Common myeloid progenitor, CD34-positive (primary cell): ENCODE results near the gene RRP15.

Experiments used
- CTCF ChIA-PET: fragments of 350-600 bp; sonication (Branson Sonifier 250); formaldehyde crosslinking; loops from one replicate; lab custom pipeline; 2021; ENCODE audit warnings: antibody characterized with exemption; lab: Charles Lee
- POLR2A ChIA-PET: fragments of 350-600 bp; sonication (Branson Sonifier 250); formaldehyde crosslinking; loops from one replicate; lab custom pipeline; 2021; ENCODE audit warnings: antibody characterized with exemption; lab: Charles Lee
- DNase-seq, 3 donors: peaks; one replicate each; pipeline versions ENCODE4 v3.0.0 to v3.0.0-alpha.2; 2013
- H3K27ac ChIP-seq, 2 experiments: 1 replicate in 1 of 2; 2 replicates in 1 of 2; pipeline ENCODE4 v1.7.0; 2013; ENCODE audit warnings: inconsistent platforms in 2 of 2, low read length in 2 of 2, mild to moderate bottlenecking in 2 of 2, low read depth in 1 of 2, moderate library complexity in 1 of 2; ENCODE audit not compliant: severe bottlenecking in 2 of 2, insufficient read depth in 1 of 2, poor library complexity in 1 of 2
- H3K27me3 ChIP-seq, 5 experiments: replicated peaks in 2 of 5; 1 replicate in 3 of 5; 2 replicates in 2 of 5; pipeline versions ENCODE4 v1.6.1 to v1.7.0; 2013; ENCODE audit warnings: low read length in 4 of 5, mild to moderate bottlenecking in 2 of 5, moderate library complexity in 2 of 5, inconsistent platforms in 1 of 5; ENCODE audit not compliant: insufficient read depth in 5 of 5, control insufficient read depth in 4 of 5
- H3K36me3 ChIP-seq, 4 experiments: 1 replicate in 2 of 4; 2 replicates in 2 of 4; pipeline versions ENCODE4 v1.6.1 to v1.7.0; 2013; ENCODE audit warnings: low read length in 3 of 4, control low read depth in 1 of 4, mild to moderate bottlenecking in 1 of 4; ENCODE audit not compliant: control insufficient read depth in 4 of 4, insufficient read depth in 4 of 4
- H3K4me1 ChIP-seq, 4 experiments: 1 replicate in 3 of 4; 2 replicates in 1 of 4; pipeline versions ENCODE4 v1.6.1 to v1.7.1; 2013; ENCODE audit warnings: low read length in 3 of 4, mild to moderate bottlenecking in 3 of 4, control low read depth in 1 of 4, inconsistent platforms in 1 of 4, moderate library complexity in 1 of 4; ENCODE audit not compliant: control insufficient read depth in 4 of 4, insufficient read depth in 4 of 4; ENCODE audit errors: control extremely low read depth in 1 of 4
- H3K4me3 ChIP-seq, 7 experiments: 1 replicate in 4 of 7; 2 replicates in 3 of 7; pipeline versions ENCODE4 v1.5.1 to v1.7.0; 2013; ENCODE audit warnings: mild to moderate bottlenecking in 7 of 7, low read length in 6 of 7, moderate library complexity in 6 of 7, inconsistent platforms in 2 of 7, low read depth in 2 of 7, control low read depth in 1 of 7; ENCODE audit not compliant: insufficient read depth in 4 of 7, control insufficient read depth in 1 of 7; ENCODE audit errors: extremely low read depth in 1 of 7
- H3K9me3 ChIP-seq, 5 experiments: 1 replicate in 4 of 5; 2 replicates in 1 of 5; pipeline versions ENCODE4 v1.6.1 to v1.7.1; 2013; ENCODE audit warnings: low read length in 4 of 5, mild to moderate bottlenecking in 2 of 5, inconsistent platforms in 1 of 5, low read depth in 1 of 5, moderate library complexity in 1 of 5; ENCODE audit not compliant: control insufficient read depth in 4 of 5, insufficient read depth in 2 of 5; ENCODE audit errors: control extremely low read depth in 1 of 5
- WGBS: methylation state at CpG from one replicate; pipeline ENCODE4 v1.1.5; 2013; ENCODE audit not compliant: insufficient coverage; 5-methylcytosine and 5-hydroxymethylcytosine counted together

The RRP15 gene

DNA sequence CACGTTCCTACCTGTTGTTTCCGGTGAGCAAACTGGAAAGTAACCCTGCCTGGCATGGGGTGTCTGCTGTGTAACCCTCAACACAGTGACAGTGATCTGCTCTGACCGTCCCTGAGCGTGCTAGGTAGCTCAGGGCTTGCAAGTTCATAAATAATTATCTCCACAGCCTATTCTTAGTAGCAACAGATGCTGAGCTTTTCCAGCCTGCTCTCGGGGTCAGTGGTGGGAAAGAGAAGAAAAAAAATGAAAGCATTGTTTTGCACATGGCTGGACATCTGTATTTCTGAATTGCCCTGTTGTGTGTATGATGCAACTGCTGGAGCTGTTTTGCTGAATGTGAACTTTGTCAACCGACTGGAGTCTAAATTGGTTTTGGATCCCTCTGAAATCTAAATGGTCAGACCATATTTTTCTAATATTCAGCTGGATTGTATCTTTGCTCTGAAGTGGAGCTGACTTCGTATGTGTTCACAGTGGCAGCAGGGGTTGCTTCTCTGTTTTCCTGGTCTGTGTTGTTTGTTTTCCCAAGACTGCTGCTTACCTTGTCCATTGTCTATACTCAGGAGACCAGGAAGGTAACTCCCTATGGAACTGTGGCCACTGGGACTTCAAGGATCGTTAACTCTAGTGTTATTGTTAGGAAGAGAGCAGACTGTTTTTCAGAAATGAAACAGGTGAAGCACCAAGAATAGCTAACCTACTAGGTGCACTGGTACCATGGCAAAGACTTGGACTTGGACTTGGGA, 87.0 kb downstream of the RRP15 start:
- CTCF ChIA-PET: no interaction called here
- WGBS: 95% methylated on average over 4 of the region's 8 CpGs
- Histone ChIP-seq H3K36me3 (no peaks in the 10 kb centered on the region), H3K4me1 (peaks cover 0 to 2% (median 0%) of the 10 kb centered on the region in 4 experiments), H3K27me3 (peaks cover 0 to 15% (median 8%) of the 10 kb centered on the region in 5 experiments), H3K9me3 (no peaks in the 10 kb centered on the region), H3K27ac (no peak overlapping the region), H3K4me3 (no peak overlapping the region)
- POLR2A ChIA-PET: no interaction called here
- DNase-seq: no peak

DNA sequence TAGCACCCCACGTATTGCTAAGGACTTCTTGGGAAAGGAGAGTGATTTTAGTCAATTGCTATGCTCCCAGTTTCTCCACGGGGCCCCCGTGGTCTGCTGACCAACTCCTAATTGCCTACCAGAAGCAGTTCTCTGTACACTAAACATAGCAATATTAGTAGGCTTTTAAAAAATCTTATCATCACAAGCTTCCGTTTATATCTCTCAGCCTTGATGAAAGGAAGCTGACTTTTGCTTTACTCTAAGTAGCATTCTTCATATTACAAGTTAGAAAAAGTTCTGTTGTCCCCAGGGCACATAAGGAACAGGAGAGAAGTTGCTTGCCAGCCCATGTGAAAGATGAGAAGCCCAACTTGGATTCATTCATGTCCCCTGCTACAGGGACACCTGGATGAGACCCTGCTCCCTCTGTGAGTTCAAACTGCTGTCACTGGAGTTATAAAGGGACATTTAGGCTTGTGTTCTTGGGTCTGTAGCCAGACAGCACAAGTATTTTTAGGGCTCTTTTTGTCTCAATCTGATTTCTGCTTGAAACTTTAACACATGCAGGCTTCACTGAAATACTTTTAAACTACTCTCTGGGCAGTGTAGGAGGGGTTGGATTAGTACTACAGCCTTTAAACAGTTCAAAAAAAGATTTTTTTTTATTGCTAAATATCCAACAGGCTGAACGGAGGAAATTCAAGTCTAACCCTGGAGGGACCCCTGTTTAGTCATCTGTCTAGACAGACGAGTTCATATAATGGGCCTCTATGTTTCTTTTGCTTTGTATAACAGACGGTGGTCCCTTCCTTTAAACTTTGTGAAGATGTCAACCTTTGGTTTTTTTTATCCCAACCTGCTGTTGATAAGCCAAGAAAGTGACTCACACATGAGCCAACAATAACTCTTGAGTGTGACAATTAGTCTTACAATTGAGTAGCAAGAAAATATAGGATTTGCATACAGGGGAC, 89.6 kb downstream of the RRP15 start:
- H3K36me3 ChIP-seq: no peaks in the 10 kb centered on the region
- H3K4me3 ChIP-seq: no peak overlapping the region
- H3K27me3 ChIP-seq: peaks cover 0 to 18% (median 8%) of the 10 kb centered on the region in 5 experiments
- ChIA-PET CTCF (no interaction called here), POLR2A (no interaction called here)
- DNase-seq: no peak
- H3K27ac ChIP-seq: no peak overlapping the region
- peaks cover 0 to 7% (median 0%) of the 10 kb centered on the region in 4 experiments for H3K4me1 ChIP-seq
- no peaks in the 10 kb centered on the region for H3K9me3 ChIP-seq
- 100% methylated on average over 2 of the region's 7 CpGs for WGBS

- WGBS: 88% methylated on average over 2 of the region's 2 CpGs
These were observed 91.6 kb downstream of the RRP15 start for GRCh38 chr1:218376722-218377121.

DNA sequence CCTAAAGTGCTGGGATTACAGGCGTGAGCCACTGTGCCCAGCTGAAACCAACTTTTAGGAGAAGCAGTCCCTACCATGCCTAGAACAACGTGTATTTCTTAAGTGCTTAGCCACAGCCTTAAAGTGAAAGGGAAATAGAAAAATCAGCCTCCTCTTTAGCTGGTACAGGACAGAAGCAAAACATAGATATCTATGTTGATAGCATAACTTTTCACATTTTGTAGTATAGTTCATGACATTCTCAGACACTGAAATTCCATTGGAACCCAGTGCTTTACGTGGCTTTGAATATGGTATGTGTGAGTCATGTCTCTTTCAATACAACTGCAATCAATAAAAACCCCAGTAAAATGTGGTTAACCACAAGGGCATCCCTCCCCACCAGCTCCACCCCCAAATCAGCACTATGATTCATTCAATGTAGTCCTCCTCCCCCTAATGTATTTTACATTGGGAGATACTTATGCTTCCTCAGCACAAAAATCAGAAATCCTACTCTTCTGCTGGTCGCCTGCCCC, 92.1 kb downstream of the RRP15 start:
- peak; percentile 53 to 83 (median 80) for DNase-seq
- WGBS: 75% methylated on average over 2 of the region's 4 CpGs
- Histone ChIP-seq H3K27ac (no peak overlapping the region), H3K36me3 (no peaks in the 10 kb centered on the region), H3K27me3 (peaks cover 0 to 26% (median 14%) of the 10 kb centered on the region in 5 experiments), H3K9me3 (no peaks in the 10 kb centered on the region), H3K4me1 (peaks cover 0 to 7% (median 0%) of the 10 kb centered on the region in 4 experiments), H3K4me3 (no peak overlapping the region)
- ChIA-PET POLR2A (no interaction called here), CTCF (interaction anchor here (0.9 kb wide), 1 partner anchor 54 kb away, joined by 3 read pairs; no protein-coding TSS in a partner anchor)

More at GRCh38 chr1:218376722-218377121, 91.6 kb downstream of the RRP15 start:
- no peak overlapping the region for H3K4me3 ChIP-seq
- peaks cover 0 to 7% (median 0%) of the 10 kb centered on the region in 4 experiments for H3K4me1 ChIP-seq
- ChIA-PET POLR2A (no interaction called here), CTCF (interaction anchor here (0.9 kb wide), 1 partner anchor 54 kb away, joined by 3 read pairs; no protein-coding TSS in a partner anchor)
- H3K9me3 ChIP-seq: no peaks in the 10 kb centered on the region
- no peak overlapping the region for H3K27ac ChIP-seq
- H3K27me3 ChIP-seq: peaks cover 0 to 21% (median 13%) of the 10 kb centered on the region in 5 experiments
- no peak for DNase-seq
- H3K36me3 ChIP-seq: no peaks in the 10 kb centered on the region

GRCh38 chr1:218380125-218380977, 95.3 kb downstream of the RRP15 start:
- H3K27me3 ChIP-seq: peaks cover 0 to 27% (median 15%) of the 10 kb centered on the region in 5 experiments
- 98% methylated on average over 7 of the region's 7 CpGs for WGBS
- H3K4me1 ChIP-seq: peaks cover 0 to 7% (median 0%) of the 10 kb centered on the region in 4 experiments
- ChIA-PET POLR2A (no interaction called here), CTCF (no interaction called here)
- H3K9me3 ChIP-seq: no peaks in the 10 kb centered on the region
- DNase-seq: no peak
- H3K4me3 ChIP-seq: no peak overlapping the region
- H3K36me3 ChIP-seq: no peaks in the 10 kb centered on the region
- H3K27ac ChIP-seq: no peak overlapping the region

GRCh38 chr1:218382261-218382660, 97.2 kb downstream of the RRP15 start:
- Histone ChIP-seq H3K27me3 (peaks cover 0 to 20% (median 13%) of the 10 kb centered on the region in 5 experiments), H3K4me1 (peaks cover 0 to 3% (median 0%) of the 10 kb centered on the region in 4 experiments), H3K36me3 (no peaks in the 10 kb centered on the region), H3K4me3 (no peak overlapping the region), H3K27ac (no peak overlapping the region), H3K9me3 (no peaks in the 10 kb centered on the region)
- WGBS: 93% methylated on average over 3 of the region's 4 CpGs
- CTCF ChIA-PET: interaction anchor here (0.6 to 1.8 kb wide), 2 partner anchors 9 to 1585 kb away, joined by 3 to 4 read pairs; no protein-coding TSS in a partner anchor
- DNase-seq: no peak
- POLR2A ChIA-PET: interaction anchor here (0.6 kb wide), 1 partner anchor 141 kb away, joined by 3 read pairs; no protein-coding TSS in a partner anchor
